RPMI7951 (cell line): ENCODE data around the gene CRX. TPM values are rescaled to one million over a fixed set of nuclear protein-coding genes. Genes with fewer than 3 reads are reported as not detected.
"Not testable (repeated sequence)": the region's sequence is repeated elsewhere in the genome, so short reads cannot be mapped to it uniquely, and the experiment has no call there.

Experiments used
- DNase-seq: peaks from one replicate; pipeline ENCODE4 v3.0.0-alpha.2; 2012; ENCODE audit warnings: low read depth
- total RNA-seq: library from RNA; depleted of rRNA; stranded (reverse); fragments of >200 nt; shearing (Covaris generic); gene quantifications from 2 replicates; pipeline ENCODE4 v1.2.3, GENCODE V29; 2014; rRNA removed

The CRX gene
- total RNA-seq, 1 experiment from 2014 or later: not detected

- not testable (repeated sequence) for DNase-seq
Observed at GRCh38 chr19:47859838-47860237, 38.1 kb downstream of the CRX start.

GRCh38 chr19:47860602-47861297 is 39.0 kb downstream of the CRX start:
- no peak for DNase-seq

- DNase-seq: no peak
Observed at GRCh38 chr19:47861630-47862029, 39.9 kb downstream of the CRX start.

- DNase-seq: peak; percentile 69
Observed at GRCh38 chr19:47863514-47863936, 41.8 kb downstream of the CRX start.

GRCh38 chr19:47865166-47865565 is 43.4 kb downstream of the CRX start:
- no peak for DNase-seq

- no peak for DNase-seq
Observed at GRCh38 chr19:47878906-47879305, 57.2 kb downstream of the CRX start.

GRCh38 chr19:47879385-47879784 is 57.6 kb downstream of the CRX start:
- not testable (repeated sequence) for DNase-seq

- no peak for DNase-seq
Observed at GRCh38 chr19:47881757-47882156, 60.0 kb downstream of the CRX start.

- no peak for DNase-seq
Observed at GRCh38 chr19:47882890-47883289, 61.2 kb downstream of the CRX start.

GRCh38 chr19:47885067-47885463 is 63.3 kb downstream of the CRX start:
- DNase-seq: no peak

- no peak for DNase-seq
Observed at GRCh38 chr19:47886010-47886559, 64.3 kb downstream of the CRX start, which contains the start of gene SULT2A1. SULT2A1 (minus strand) TSS chr19:47886315; CDS start chr19:47886257, 58 bp downstream.

GRCh38 chr19:47890865-47891621 is 69.3 kb downstream of the CRX start:
- no peak for DNase-seq

GRCh38 chr19:47891622-47891922 is 69.8 kb downstream of the CRX start:
- peak; percentile 53 for DNase-seq

- no peak for DNase-seq
Observed at GRCh38 chr19:47891923-47892666, 70.4 kb downstream of the CRX start.

Other genes starting within 250 kb of the CRX start
- not detected in 2 replicates for gene ZNF541, start 248.8 kb upstream of the CRX start, total RNA-seq
- 2.8 and 4.4 TPM in 2 replicates for gene BICRA, start 212.8 kb upstream of the CRX start, total RNA-seq
- 65.1 and 67.4 TPM in 2 replicates for gene EHD2, start 108.5 kb upstream of the CRX start, total RNA-seq
- gene NOP53, start 76.4 kb upstream of the CRX start, total RNA-seq: 32.8 and 39.4 TPM in 2 replicates
- 689 and 818 TPM in 2 replicates for gene SELENOW, start 43.2 kb upstream of the CRX start, total RNA-seq
- not detected in 2 replicates for gene TPRX1, start 17.4 kb upstream of the CRX start, total RNA-seq
- gene TPRX2, start 37.3 kb downstream of the CRX start, total RNA-seq: not detected in 2 replicates
- gene SULT2A1, start 64.4 kb downstream of the CRX start, total RNA-seq: not detected in 2 replicates
- not detected in 2 replicates for gene BSPH1, start 170.2 kb downstream of the CRX start, total RNA-seq
- gene ELSPBP1, start 172.7 kb downstream of the CRX start, total RNA-seq: not detected in 2 replicates
- not detected in 2 replicates for gene CABP5, start 222.1 kb downstream of the CRX start, total RNA-seq